Activated T-cell treated with anti-CD3 and anti-CD28 coated beads, Interleukin-2, amount 50 U/mL, for 24 hours (primary cell): ENCODE measurements around the gene KLHL3.

Experiments
- DNase-seq: peaks from one replicate; pipeline ENCODE4 v3.0.0-alpha.2; 2020
- H3K27ac Mint-ChIP-seq: 2 replicates; pipeline ENCODE4 v1.8.0; 2020; ENCODE audit warnings: mild to moderate bottlenecking, mixed read lengths
- H3K27me3 Mint-ChIP-seq: 2 replicates; pipeline ENCODE4 v1.8.0; 2020; ENCODE audit warnings: mixed read lengths
- H3K36me3 Mint-ChIP-seq: 2 replicates; pipeline ENCODE4 v1.8.0; 2020; ENCODE audit warnings: low read depth, mixed read lengths
- H3K4me1 Mint-ChIP-seq: 2 replicates; pipeline ENCODE4 v1.8.0; 2020; ENCODE audit warnings: low read depth, mixed read lengths
- H3K4me3 Mint-ChIP-seq: 2 replicates; pipeline ENCODE4 v1.8.0; 2020; ENCODE audit warnings: mild to moderate bottlenecking, moderate library complexity, mixed read lengths
- H3K9me3 Mint-ChIP-seq: 2 replicates; pipeline ENCODE4 v1.8.0; 2020; ENCODE audit warnings: mixed read lengths

Gene KLHL3

DNA sequence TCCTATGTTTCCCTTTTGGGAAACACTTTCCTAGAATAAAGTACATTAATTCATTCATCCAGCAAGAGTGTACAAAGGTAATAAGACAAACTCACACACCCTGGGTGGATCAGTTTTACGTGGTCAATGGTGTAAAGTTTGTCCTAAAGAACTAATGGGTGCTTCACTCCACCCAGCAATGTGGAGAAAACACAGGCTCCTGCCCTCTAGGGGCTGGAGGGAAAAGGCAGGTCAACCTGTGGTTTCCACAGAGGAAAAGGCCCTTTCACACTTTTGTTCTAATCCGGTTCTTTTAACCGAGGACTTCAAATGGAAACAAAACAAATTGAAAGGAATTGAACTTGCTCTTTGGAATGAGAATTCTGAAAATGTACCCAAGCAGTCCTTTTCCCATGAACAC is 155.9 kb downstream of the KLHL3 start:
- no peaks in the 10 kb centered on the region for H3K36me3 Mint-ChIP-seq
- no peaks in the 10 kb centered on the region for H3K9me3 Mint-ChIP-seq
- H3K27me3 Mint-ChIP-seq, result peaks cover 18% of the 10 kb centered on the region
- no peak overlapping the region for H3K27ac Mint-ChIP-seq
- H3K4me3 Mint-ChIP-seq, result no peak overlapping the region
- H3K4me1 Mint-ChIP-seq, result no peaks in the 10 kb centered on the region
- DNase-seq, result no peak

DNA sequence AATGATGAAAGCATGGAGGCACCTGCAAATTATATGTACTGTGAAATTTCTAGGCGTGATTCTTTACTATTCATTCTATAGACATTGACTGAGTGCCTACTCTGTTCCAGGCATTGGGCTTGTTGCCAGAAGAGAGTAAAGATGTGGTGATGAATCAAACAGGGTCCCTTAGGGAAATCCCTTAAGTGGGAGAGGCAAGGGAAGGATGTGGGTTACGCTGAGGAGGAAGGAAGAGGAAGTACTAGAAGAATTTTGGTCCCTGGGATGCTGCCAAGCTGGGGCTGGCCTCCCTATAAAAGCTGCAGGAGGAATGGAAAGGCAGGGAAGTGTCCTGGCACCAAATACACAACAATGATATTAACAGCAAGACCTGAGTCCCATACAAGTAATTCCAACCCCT is 160.0 kb downstream of the KLHL3 start:
- Mint-ChIP-seq H3K9me3 (no peaks in the 10 kb centered on the region), H3K4me3 (no peak overlapping the region), H3K27ac (no peak overlapping the region), H3K27me3 (peaks cover 32% of the 10 kb centered on the region), H3K36me3 (no peaks in the 10 kb centered on the region), H3K4me1 (no peaks in the 10 kb centered on the region)
- DNase-seq, result no peak

DNA sequence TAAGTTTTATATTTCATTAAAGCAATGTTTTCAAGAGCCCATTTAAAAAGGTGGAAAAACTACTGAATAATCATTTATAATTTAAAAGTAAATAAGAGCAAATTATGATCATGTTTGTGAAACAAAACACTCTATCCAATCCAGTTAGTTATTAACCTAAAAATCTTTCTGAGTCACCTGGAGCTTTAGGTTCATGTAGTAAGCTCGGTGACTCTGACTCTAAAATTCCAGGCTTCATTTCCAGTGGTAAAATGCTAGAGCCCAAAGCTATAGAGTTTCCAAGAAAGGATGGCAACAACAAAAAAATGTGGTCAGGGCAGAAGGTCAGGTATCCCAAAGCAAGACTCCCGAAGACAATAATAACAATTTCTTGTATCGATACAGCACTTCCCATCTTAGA is 160.7 kb downstream of the KLHL3 start:
- no peaks in the 10 kb centered on the region for H3K9me3 Mint-ChIP-seq
- no peak overlapping the region for H3K4me3 Mint-ChIP-seq
- H3K27ac Mint-ChIP-seq, result no peak overlapping the region
- H3K27me3 Mint-ChIP-seq, result peaks cover 34% of the 10 kb centered on the region
- no peaks in the 10 kb centered on the region for H3K4me1 Mint-ChIP-seq
- DNase-seq, result no peak
- H3K36me3 Mint-ChIP-seq, result no peaks in the 10 kb centered on the region

DNA sequence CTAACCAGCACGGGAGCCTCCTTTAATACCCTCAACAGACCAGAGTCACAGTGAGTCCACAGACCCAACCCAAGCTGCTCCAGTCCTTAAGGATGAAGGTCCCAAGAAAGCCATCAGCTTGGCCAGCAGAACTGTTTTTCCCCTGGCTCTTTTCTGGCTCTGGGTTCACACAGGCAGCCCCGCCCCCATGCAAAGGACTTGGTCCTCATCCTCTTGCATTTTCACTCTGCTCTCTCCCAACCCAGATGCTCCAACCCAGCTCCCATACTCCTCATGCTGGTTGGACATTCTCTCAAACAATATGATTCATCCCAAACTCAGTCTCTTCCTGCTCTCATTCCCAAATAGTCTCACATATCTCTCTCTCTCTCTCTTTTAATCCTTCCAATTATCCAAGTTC is 162.5 kb downstream of the KLHL3 start:
- Mint-ChIP-seq H3K4me1 (no peaks in the 10 kb centered on the region), H3K9me3 (no peaks in the 10 kb centered on the region), H3K36me3 (no peaks in the 10 kb centered on the region), H3K27ac (no peak overlapping the region), H3K27me3 (peaks cover 37% of the 10 kb centered on the region), H3K4me3 (no peak overlapping the region)
- no peak for DNase-seq

DNA sequence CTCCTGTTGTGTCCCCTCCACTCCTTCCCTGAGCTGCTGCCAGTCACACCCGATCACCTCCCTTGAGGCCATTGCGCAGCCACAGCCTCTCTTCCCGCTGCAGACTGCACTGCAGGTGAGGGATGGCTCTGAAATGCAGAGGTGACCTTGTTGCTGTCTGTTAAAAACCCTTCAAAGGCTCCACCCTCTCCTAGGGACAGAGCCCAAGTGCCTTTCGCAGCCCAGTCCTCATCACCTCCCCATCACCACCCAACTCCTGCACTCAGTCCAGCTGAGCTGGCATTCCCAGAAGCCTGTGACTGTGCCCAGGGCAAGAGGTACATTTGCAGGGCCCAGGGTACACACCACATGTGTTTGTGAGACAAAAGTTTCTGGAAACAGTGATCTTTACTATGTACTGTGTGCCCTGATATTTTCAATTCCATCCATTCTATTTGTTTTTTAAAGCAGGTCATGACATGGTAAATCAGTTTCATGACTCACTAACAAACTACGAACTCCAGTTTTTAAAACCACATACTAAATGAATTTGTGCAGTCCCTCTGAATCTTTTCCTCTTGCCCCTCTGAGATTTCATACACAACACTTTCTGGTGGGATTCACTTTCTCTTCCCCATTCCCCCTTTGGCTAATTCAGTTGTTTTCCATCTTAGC is 163.7 kb downstream of the KLHL3 start:
- H3K4me3 Mint-ChIP-seq, result no peak overlapping the region
- DNase-seq, result no peak
- H3K36me3 Mint-ChIP-seq, result no peaks in the 10 kb centered on the region
- H3K27me3 Mint-ChIP-seq, result peaks cover 35% of the 10 kb centered on the region
- H3K27ac Mint-ChIP-seq, result no peak overlapping the region
- no peaks in the 10 kb centered on the region for H3K9me3 Mint-ChIP-seq
- no peaks in the 10 kb centered on the region for H3K4me1 Mint-ChIP-seq

DNA sequence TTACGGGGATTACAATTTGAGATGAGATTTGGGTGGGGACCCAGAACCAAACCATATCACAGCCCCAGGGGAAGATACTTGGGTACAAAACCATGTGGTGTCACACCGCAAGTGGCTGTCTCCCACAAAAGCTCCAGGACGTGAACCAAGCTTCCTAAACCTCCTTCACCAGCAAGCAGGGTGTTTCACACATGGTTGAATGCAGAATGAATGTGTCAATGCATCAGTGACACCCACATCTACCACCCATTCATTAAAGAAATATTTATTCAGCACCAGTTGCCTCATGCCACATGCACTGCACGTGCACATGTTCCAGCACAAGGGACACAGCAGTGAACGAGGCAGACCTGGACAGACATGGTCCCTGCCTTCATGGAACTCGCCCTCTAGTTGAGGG is 165.8 kb downstream of the KLHL3 start:
- Mint-ChIP-seq H3K4me1 (no peaks in the 10 kb centered on the region), H3K36me3 (no peaks in the 10 kb centered on the region), H3K27ac (no peak overlapping the region), H3K9me3 (no peaks in the 10 kb centered on the region), H3K27me3 (peaks cover 48% of the 10 kb centered on the region), H3K4me3 (no peak overlapping the region)
- no peak for DNase-seq
